ENCODE results near the gene NDE1. TPM values are rescaled to one million over a fixed set of nuclear protein-coding genes. Genes with fewer than 3 reads are reported as not detected.
"Not testable (repeated sequence)": the region's sequence is repeated elsewhere in the genome, so short reads cannot be mapped to it uniquely, and the experiment has no call there.

The NDE1 gene
- total RNA-seq, 1 donor from 2014 or later = 12.4 TPM

DNA sequence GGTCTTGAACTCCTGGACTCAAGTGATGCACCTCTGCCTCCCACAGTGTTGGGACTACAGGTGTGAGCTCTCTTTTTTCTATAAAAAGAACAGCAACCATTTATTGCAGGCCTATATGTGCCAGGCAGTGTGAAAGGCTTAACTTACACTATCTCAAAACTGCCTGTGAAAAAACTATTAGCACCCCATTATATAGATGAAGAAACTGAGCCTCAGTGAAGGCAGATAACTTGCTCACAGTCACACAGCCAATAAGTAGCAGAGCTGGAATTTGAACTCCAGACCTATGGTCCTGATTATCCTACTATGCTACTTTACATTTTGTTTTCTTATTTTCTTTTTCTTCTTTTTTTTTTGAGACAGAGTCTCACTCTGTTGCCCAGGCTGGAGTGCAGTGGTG, 15.1 kb downstream of the NDE1 start:
- no peaks in the 10 kb centered on the region for H3K4me1 Mint-ChIP-seq (ENCODE audit: low read depth, unreplicated experiment)
- peaks cover 2% of the 10 kb centered on the region for H3K27me3 Mint-ChIP-seq (ENCODE audit: unreplicated experiment)

DNA sequence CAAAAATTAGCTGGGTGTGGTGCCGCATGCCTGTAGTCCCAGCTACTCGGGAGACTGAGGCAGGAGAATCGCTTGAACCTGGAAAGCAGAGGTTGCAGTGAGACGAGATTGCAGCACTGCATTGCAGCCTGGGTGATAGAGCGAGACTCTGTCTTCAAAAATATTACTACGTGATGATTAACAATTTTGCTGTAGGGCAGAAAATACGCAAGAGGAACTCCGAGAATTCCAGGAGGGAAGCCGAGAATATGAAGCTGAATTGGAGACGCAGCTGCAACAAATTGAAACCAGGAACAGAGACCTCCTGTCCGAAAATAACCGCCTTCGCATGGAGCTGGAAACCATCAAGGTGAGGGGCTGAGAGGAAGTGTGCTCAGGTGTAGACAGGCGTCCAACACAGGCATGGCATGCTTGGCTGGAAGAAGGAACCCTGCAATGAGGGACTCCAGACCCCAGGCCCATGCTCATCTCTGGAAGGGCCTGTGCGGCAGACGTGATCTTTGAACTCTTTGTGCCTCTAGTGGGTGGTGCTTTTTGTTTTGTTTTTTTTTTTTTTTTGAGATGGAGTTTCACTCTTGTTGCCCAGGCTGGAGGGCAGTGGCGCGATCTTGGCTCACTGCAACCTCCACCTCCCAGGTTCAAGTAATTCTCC, 17.2 kb downstream of the NDE1 start:
- TF ChIP-seq, protein P1, sequence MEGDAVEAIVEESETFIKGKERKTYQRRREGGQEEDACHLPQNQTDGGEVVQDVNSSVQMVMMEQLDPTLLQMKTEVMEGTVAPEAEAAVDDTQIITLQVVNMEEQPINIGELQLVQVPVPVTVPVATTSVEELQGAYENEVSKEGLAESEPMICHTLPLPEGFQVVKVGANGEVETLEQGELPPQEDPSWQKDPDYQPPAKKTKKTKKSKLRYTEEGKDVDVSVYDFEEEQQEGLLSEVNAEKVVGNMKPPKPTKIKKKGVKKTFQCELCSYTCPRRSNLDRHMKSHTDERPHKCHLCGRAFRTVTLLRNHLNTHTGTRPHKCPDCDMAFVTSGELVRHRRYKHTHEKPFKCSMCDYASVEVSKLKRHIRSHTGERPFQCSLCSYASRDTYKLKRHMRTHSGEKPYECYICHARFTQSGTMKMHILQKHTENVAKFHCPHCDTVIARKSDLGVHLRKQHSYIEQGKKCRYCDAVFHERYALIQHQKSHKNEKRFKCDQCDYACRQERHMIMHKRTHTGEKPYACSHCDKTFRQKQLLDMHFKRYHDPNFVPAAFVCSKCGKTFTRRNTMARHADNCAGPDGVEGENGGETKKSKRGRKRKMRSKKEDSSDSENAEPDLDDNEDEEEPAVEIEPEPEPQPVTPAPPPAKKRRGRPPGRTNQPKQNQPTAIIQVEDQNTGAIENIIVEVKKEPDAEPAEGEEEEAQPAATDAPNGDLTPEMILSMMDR (IDR thresholded peaks at IDR 0.05; ENCODE audit: partially characterized antibody, unreplicated experiment) = no peak
- DNase-seq = no peak
- Mint-ChIP-seq H3K27me3 (ENCODE audit: unreplicated experiment) (no peaks in the 10 kb centered on the region), H3K27ac (ENCODE audit: unreplicated experiment) (no peak overlapping the region), H3K36me3 (ENCODE audit: unreplicated experiment) (no peaks in the 10 kb centered on the region), H3K4me3 (ENCODE audit: unreplicated experiment) (no peak overlapping the region), H3K9me3 (ENCODE audit: unreplicated experiment) (peaks cover 4% of the 10 kb centered on the region), H3K4me1 (ENCODE audit: low read depth, unreplicated experiment) (no peaks in the 10 kb centered on the region)

More for the DNA sequence above, 15.1 kb downstream of the NDE1 start:
- Mint-ChIP-seq H3K9me3 (ENCODE audit: unreplicated experiment) (peaks cover 2% of the 10 kb centered on the region), H3K4me3 (ENCODE audit: unreplicated experiment) (no peak overlapping the region), H3K27ac (ENCODE audit: unreplicated experiment) (no peak overlapping the region), H3K36me3 (ENCODE audit: unreplicated experiment) (no peaks in the 10 kb centered on the region)
- TF ChIP-seq, protein P1 (IDR thresholded peaks at IDR 0.05; ENCODE audit: partially characterized antibody, unreplicated experiment) = no peak
- no peak for DNase-seq

DNA sequence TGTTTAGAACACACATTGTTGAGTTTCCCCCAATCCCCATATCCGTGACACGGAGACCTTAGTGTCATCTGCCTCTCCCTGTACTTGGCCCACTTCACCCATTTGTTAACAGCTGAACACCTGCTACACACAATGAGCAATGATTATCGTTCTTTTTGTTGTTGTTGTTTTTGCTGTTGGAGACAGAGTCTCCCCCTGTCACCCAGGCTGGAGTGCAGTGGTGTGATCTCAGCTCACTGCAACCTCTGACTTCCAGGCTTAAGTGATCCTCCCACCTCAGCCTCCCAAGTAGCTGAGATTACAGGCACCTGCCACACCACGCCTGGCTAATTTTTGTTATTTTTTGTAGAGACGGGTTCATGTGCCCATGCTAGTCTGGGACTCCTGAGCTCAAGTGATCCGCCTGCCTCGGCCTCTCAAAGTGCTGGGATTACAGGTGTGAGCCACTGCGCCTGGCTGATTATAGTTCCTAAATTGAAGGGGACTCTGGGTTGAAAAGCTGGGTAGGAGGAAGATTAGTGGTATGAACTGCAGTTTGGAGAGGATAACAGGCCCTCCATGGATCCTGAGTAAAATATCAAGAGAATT, 21.6 kb downstream of the NDE1 start:
- no peak for DNase-seq
- TF ChIP-seq, protein P1 (IDR thresholded peaks at IDR 0.05; ENCODE audit: partially characterized antibody, unreplicated experiment) = no peak
- Mint-ChIP-seq H3K27ac (ENCODE audit: unreplicated experiment) (no peak overlapping the region), H3K4me3 (ENCODE audit: unreplicated experiment) (no peak overlapping the region), H3K36me3 (ENCODE audit: unreplicated experiment) (no peaks in the 10 kb centered on the region), H3K9me3 (ENCODE audit: unreplicated experiment) (peaks cover 4% of the 10 kb centered on the region), H3K4me1 (ENCODE audit: low read depth, unreplicated experiment) (no peaks in the 10 kb centered on the region), H3K27me3 (ENCODE audit: unreplicated experiment) (no peaks in the 10 kb centered on the region)

DNA sequence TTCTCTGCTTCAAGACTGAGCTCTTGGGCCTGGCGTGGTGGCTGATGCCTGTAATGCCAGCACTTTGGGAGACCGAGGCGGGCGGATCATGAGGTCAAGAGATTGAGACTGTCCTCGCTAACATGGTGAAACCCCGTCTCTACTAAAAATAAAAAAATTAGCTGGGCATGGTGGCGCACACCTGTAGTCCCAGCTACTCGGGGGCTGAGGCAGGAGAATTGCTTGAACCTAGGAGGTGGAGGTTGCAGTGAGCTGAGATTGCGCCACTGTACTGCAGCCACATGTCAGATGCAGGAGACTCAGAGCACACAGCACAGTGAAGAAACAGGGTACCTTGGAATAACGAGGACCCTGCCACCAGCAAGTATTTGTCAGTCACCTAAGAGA, 22.1 kb downstream of the NDE1 start:
- H3K9me3 Mint-ChIP-seq (ENCODE audit: unreplicated experiment); H3K36me3 Mint-ChIP-seq (ENCODE audit: unreplicated experiment); H3K27ac Mint-ChIP-seq (ENCODE audit: unreplicated experiment); DNase-seq; H3K27me3 Mint-ChIP-seq (ENCODE audit: unreplicated experiment); H3K4me3 Mint-ChIP-seq (ENCODE audit: unreplicated experiment); H3K4me1 Mint-ChIP-seq (ENCODE audit: low read depth, unreplicated experiment): not testable (repeated sequence)

DNA sequence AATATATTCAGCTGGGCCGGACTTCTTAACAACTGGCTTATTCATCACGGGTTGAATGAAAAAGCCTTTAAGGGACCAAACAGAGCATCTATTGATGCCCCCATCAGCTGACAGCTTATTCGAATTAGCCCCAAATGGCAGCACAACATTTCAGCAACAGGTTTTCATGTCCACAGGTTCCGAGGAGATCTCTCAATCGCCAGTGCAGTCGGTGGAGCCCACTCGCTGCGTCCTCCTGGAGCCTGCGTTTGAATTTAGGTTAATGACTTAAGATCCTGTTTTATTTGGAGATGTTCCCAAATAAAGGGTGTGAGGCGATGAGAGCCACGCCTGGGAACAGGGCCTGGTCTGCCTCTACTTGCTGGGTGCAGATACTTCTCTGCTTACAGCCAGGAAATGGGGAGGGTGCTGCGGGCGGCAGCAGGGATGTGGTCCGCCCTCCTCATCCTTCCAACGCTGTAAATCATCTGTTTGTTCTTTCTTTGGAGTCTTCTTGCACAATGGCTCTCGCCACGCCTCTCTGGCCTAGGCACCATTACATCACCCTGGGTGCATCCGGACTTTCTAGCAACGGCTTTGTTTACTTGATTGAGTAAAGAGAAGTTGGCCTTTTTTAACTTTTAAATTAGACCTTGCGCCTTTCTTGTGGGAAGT, 22.6 kb downstream of the NDE1 start:
- peaks cover 2% of the 10 kb centered on the region for H3K9me3 Mint-ChIP-seq (ENCODE audit: unreplicated experiment)

More for the DNA sequence above, 22.6 kb downstream of the NDE1 start:
- Mint-ChIP-seq H3K36me3 (ENCODE audit: unreplicated experiment) (no peaks in the 10 kb centered on the region), H3K27me3 (ENCODE audit: unreplicated experiment) (no peaks in the 10 kb centered on the region), H3K4me1 (ENCODE audit: low read depth, unreplicated experiment) (no peaks in the 10 kb centered on the region), H3K4me3 (ENCODE audit: unreplicated experiment) (no peak overlapping the region), H3K27ac (ENCODE audit: unreplicated experiment) (no peak overlapping the region)
- TF ChIP-seq, protein P1 (IDR thresholded peaks at IDR 0.05; ENCODE audit: partially characterized antibody, unreplicated experiment) = no peak
- no peak for DNase-seq
